Stimulated activated CD4-positive, alpha-beta T cell treated with anti-CD3 and anti-CD28 coated beads, Interleukin-1b, Interleukin-23, amount 100 ng/mL, for 24 hours (primary cell): ENCODE data around the gene ATPAF2.
"Not testable (repeated sequence)": the region's sequence is repeated elsewhere in the genome, so short reads cannot be mapped to it uniquely, and the experiment has no call there.

ENCODE experiments used
- DNase-seq, 4 experiments: peaks; one replicate each; pipeline ENCODE4 v3.0.0-alpha.2; 2020; ENCODE audit warnings: low read depth in 4 of 4, low spot score in 1 of 4

ATPAF2 gene

GRCh38 chr17:18011286-18011685, 27.7 kb downstream of the ATPAF2 start:
- no peak for DNase-seq

- no peak for DNase-seq
Measured at GRCh38 chr17:18009609-18010420, 29.2 kb downstream of the ATPAF2 start.

- DNase-seq, result no peak
Measured at GRCh38 chr17:18008496-18009268, 30.3 kb downstream of the ATPAF2 start.

DNA sequence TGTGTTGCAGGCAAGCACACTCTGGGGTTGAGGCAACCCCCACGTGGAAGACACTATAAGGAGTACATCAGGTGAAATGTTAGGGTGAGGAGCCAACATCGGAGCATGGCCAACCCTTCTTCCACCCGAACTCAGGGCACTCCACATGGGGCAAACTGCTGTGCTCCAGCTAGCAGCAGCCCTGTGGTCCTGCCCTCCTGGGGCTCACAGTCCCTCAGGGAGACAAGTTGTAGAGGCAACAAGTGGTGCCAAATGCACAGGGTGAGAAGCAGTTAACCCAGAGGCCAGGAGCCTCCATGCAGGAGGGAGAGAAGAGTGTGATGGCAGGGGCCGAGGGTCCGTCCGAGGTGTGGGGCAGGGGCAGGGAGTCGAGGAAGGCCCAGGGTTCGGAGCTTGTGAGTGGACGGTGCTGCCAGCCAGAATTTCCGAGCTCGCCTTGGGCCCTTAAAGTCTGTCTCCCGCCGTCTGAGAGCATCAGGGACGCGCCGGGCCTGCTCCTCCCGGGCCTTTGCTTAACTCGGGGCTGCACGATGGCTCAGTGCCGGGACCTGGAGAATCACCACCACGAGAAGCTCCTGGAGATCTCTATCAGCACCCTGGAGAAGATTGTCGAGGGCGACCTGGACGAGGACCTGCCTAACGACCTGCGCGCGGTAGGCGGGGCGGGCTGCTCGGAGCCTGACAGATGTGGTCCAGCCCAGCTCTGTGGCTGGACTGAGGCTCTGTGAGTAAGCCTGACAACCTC, 32.3 kb downstream of the ATPAF2 start:
- no peak for DNase-seq

DNA sequence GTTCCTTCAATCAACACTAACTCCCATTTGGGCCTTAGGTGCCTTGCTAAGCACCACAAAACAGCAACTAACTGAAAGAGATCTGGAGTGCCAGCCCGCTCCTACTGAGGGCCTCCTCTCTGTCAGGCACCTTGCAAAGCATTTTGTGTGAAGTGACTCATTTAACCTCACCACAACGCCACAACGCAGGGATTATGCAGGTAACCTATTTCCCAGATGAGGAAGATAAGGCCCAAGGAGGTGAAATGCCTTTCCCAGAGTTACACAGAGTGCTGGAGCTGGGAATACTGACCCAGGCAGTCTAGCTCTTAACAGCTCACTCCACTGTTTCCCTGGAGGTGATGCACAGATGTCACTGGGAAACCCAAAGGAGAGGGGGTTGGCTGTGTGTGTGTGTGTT, 33.5 kb downstream of the ATPAF2 start:
- no peak for DNase-seq

- DNase-seq, result no peak
Measured at GRCh38 chr17:18004884-18005305, 34.1 kb downstream of the ATPAF2 start.

- DNase-seq, result no peak
Measured at GRCh38 chr17:18004345-18004744, 34.6 kb downstream of the ATPAF2 start.

- DNase-seq, result no peak
Measured at GRCh38 chr17:18002171-18002570, 36.8 kb downstream of the ATPAF2 start.

- no peak for DNase-seq
Measured at GRCh38 chr17:18000030-18000408, 38.9 kb downstream of the ATPAF2 start.

DNA sequence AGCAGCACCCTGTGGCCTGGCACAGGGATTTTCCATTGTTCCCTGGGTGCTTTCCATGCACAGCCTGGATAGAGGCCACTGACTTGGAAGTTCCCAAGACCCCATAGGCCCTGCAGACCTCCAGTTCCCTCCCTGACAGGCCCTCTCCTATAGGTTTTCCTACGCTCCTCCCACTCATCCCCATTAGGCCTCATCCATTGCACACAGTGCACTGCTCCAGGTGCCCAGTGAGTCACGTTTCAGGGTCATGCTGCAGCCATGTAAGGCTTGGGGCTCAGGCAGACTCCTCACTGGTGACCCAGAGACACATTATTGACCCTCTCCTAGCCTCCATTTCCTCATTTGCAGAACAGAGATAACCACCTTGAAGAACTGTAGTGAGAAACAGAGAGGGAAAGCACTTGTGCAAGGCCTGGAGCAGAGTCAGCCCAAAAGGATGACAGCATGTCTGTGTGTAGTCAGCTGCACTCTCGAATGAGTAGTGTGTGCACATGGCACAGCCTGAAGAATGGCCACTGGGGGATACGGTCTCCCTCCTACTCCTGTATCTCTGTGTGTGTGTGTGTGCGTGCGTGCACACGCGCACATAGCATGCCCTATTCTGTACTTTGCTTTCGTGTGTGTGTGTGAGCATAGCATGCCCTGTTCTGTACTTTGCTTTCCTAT, 39.5 kb downstream of the ATPAF2 start:
- DNase-seq, result no peak

GRCh38 chr17:17998934-17999333, 40.0 kb downstream of the ATPAF2 start:
- DNase-seq, result no peak

GRCh38 chr17:17995887-17996286, 43.1 kb downstream of the ATPAF2 start:
- not testable (repeated sequence) for DNase-seq

- peak in 1 of 4 experiments; percentile 3 for DNase-seq
Measured at GRCh38 chr17:17994271-17995069, 44.5 kb downstream of the ATPAF2 start.

DNA sequence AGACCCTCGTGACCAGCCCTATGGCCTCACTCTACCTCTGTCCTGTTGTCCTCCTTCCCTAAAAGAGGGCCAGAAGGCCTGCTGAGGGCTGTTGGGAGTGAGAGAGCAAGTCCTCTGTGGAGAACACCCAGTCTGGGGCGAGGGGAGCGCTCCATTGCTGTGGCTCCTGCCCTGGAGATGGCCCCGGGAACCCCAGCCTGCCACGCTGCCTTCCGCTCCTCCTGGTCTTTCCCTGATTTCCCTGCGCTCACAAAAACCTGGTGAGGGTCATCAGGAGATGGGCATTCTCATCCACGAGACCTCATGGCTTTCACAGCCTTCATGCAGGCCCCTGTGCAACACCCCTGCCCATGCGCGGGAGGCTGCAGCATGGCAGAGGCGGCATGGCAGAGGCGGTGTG, 45.1 kb downstream of the ATPAF2 start:
- no peak for DNase-seq

DNA sequence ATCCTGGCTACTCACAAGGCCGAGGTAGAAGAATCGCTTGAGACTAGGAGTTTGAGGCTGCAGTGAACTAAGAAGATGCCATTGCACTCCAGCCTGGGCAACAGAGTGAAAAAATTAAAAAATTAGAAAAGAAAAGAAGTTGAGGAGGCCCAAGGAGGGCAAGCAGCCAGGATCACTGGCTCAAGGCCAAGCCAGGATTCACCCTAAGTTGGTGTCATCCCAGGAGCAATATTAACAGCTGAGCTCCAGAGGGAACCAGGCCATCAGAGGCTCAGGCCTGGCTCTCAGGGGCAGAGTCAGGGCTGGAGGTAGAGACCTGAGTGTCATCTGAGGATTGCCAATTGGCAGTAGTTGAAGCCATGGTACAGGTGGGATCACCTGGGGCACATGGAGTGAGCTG, 45.6 kb downstream of the ATPAF2 start:
- DNase-seq, result no peak

GRCh38 chr17:17990282-17990681, 48.7 kb downstream of the ATPAF2 start:
- DNase-seq, result no peak

DNA sequence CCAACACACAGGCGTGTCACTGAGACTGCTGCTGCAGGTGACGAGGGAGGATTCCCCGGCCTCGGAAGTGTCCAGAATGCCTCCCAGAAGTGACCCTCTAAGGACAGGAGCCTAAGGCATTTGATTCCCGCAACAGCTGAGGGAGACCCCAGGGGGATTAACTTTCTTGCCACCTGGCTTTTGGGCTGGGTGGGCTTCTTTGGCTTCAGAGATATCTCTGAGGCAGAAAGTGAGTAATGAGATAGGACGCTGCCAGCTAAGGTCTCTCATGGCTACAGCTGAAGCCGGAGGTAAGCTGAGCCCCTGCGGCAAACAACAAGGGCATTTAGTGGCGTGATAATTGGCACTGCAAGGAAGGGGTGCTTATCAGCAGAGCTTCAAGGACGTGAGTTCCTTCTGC, 49.4 kb downstream of the ATPAF2 start:
- no peak for DNase-seq

- DNase-seq, result no peak
Measured at GRCh38 chr17:17989081-17989480, 49.9 kb downstream of the ATPAF2 start.

DNA sequence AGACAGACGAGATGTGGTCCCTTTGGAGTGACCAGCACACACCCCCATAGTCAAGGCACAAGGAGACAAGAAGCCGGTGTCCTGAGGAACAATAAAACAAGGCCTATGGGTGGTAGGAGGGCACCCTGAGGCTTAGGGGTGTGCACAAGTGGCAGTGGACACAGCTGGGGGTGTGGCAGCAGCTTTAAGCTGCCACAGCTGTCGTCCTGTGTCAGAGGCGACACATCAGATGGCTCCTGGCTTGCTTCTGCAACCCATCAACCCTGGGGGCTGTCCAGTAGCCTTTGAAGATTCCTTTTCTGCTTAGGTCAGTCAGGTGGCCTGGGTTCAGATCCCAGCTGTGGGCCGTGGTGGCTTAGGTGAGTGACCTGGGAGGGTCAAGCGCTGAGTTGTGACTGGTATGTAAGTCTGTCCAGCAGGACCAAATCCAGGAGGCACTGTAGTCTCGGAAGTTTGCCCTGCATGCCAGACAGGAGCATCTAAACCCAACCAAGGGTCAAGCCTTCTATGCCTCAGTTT, 50.5 kb downstream of the ATPAF2 start:
- no peak for DNase-seq

DNA sequence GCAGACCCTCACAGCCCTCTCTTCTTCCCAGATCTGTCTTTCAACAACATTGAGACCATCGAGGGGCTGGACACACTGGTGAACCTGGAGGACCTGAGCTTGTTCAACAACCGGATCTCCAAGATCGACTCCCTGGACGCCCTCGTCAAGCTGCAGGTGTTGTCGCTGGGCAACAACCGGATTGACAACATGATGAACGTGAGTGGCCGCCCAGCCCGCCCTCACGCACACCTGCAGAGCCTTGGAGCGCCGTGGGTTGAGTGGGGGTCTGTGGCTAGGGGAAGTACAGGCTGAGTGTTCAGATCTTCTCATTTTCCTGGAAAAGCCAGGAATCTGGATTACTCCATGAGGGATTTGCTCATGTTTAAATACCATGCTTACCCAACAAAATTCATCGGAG, 51.1 kb downstream of the ATPAF2 start:
- no peak for DNase-seq
